Measurements from ENCODE around the gene PCA3.

GRCh38 chr9:76828447-76828846 is 64.2 kb downstream of the PCA3 start:
- TF ChIP-seq CTCF (IDR thresholded peaks at IDR 0.05) = no peak
- TF ChIP-seq SMC3 (IDR thresholded peaks at IDR 0.05; ENCODE audit: low read depth, low read length) = no peak
- no peak for TF ChIP-seq MAX (IDR thresholded peaks at IDR 0.05; ENCODE audit: low read depth)
- no peak for TF ChIP-seq RAD21 (IDR thresholded peaks at IDR 0.05; ENCODE audit: low read length)
- no peak for TF ChIP-seq GATA2 (CRISPR knock-in tag; IDR thresholded peaks at IDR 0.05)
- TF ChIP-seq MXI1 (IDR thresholded peaks at IDR 0.05; ENCODE audit: low read depth, low read length) = no peak
- TF ChIP-seq POLR2AphosphoS5 (IDR thresholded peaks at IDR 0.05; ENCODE audit: low read depth, low read length) = no peak
- no peak for TF ChIP-seq EP300 (IDR thresholded peaks at IDR 0.05; ENCODE audit: borderline replicate concordance in 1 of 2, low read depth in 1 of 2, low read length in 1 of 2)
- no peak for TF ChIP-seq FOXJ3 (CRISPR knock-in tag; IDR thresholded peaks at IDR 0.05)
- no peak for TF ChIP-seq NRF1 (IDR thresholded peaks at IDR 0.05; ENCODE audit: low read depth, low read length)
- TF ChIP-seq REST (IDR thresholded peaks at IDR 0.05; ENCODE audit: low read depth, low read length) = no peak
- TF ChIP-seq USF1 (IDR thresholded peaks at IDR 0.05; ENCODE audit: borderline replicate concordance, low read depth) = no peak

Measured in SK-N-SH (cell line).